PC-3 (cell line): ENCODE results near the gene CTNNA3. TPM values are rescaled to one million over a fixed set of nuclear protein-coding genes. Genes with fewer than 3 reads are reported as not detected.

ENCODE experiments used
- ATAC-seq: fragments of 200-7000 bp; cut with Tn5 transposase; 2 replicates; pipeline ENCODE4 v1.9.1; 2020; ENCODE audit warnings: mild to moderate bottlenecking, moderate library complexity
- BruUV-seq: library from RNA; stranded (reverse); fragments of 400-500 nt; replicated peaks from 2 replicates; lab custom pipeline; 2021; lab: Mats Ljungman, UMichigan
- CTCF ChIA-PET: fragments of 300-600 bp; sonication (Branson Sonifier 250); formaldehyde crosslinking; loops from one replicate; lab custom pipeline; 2022; ENCODE audit warnings: antibody characterized with exemption; lab: Charles Lee
- POLR2A ChIA-PET: fragments of 300-600 bp; sonication (Branson Sonifier 250); formaldehyde crosslinking; loops from one replicate; lab custom pipeline; 2022; ENCODE audit warnings: antibody characterized with exemption; ENCODE audit not compliant: unreplicated experiment; lab: Charles Lee
- DNase-seq: peaks from one replicate; pipeline ENCODE4 v3.0.0-alpha.2; 2015
- H2AFZ ChIP-seq: fragments of 300-600 bp; sonication (generic); 2 replicates; pipeline ENCODE4 v1.6.0; 2016; ENCODE audit warnings: antibody characterized with exemption, low read length
- H3F3A ChIP-seq: fragments of 300-600 bp; sonication (generic); one replicate; pipeline ENCODE4 v1.6.0; 2017; ENCODE audit warnings: antibody characterized with exemption, low read length, control low read depth, mild to moderate bottlenecking; ENCODE audit not compliant: unreplicated experiment
- H3K27ac ChIP-seq: fragments of 300-600 bp; sonication (generic); 2 replicates; pipeline ENCODE4 v1.5.1; 2016; ENCODE audit warnings: mild to moderate bottlenecking, low read length
- H3K27me3 ChIP-seq: fragments of 300-600 bp; sonication (generic); 2 replicates; pipeline ENCODE4 v1.6.1; 2016; ENCODE audit warnings: low read length, mixed read lengths
- H3K36me3 ChIP-seq: fragments of 300-600 bp; sonication (generic); 2 replicates; pipeline ENCODE4 v1.6.1; 2016; ENCODE audit warnings: low read depth, mixed run types, low read length, mixed read lengths
- H3K4me1 ChIP-seq: fragments of 300-600 bp; sonication (generic); 2 replicates; pipeline ENCODE4 v1.5.1; 2016; ENCODE audit warnings: low read length; ENCODE audit not compliant: insufficient read depth
- H3K4me2 ChIP-seq: fragments of 300-600 bp; sonication (generic); 2 replicates; pipeline ENCODE4 v1.6.0; 2016; ENCODE audit warnings: low read length
- H3K4me3 ChIP-seq: fragments of 300-600 bp; sonication (generic); 2 replicates; pipeline ENCODE4 v1.5.1; 2016; ENCODE audit warnings: mild to moderate bottlenecking, low read length, mixed read lengths
- H3K79me2 ChIP-seq: fragments of 300-600 bp; sonication (generic); 2 replicates; pipeline ENCODE4 v1.6.1; 2017; ENCODE audit warnings: low read length, mixed read lengths
- H3K9ac ChIP-seq: fragments of 300-600 bp; sonication (generic); 2 replicates; pipeline ENCODE4 v1.6.0; 2016; ENCODE audit warnings: mild to moderate bottlenecking, low read length
- H3K9me2 ChIP-seq: fragments of 300-600 bp; sonication (generic); replicated peaks from 2 replicates; pipeline ENCODE4 v1.6.1; 2016; ENCODE audit warnings: mixed run types, low read length, mixed read lengths
- H3K9me3 ChIP-seq: fragments of 300-600 bp; sonication (generic); 2 replicates; pipeline ENCODE4 v1.6.1; 2016; ENCODE audit warnings: low read length, mixed read lengths
- H4K20me1 ChIP-seq: fragments of 300-600 bp; sonication (generic); 2 replicates; pipeline ENCODE4 v1.6.1; 2016; ENCODE audit warnings: low read length, mixed read lengths
- EZH2 ChIP-seq: fragments of 300-600 bp; sonication (generic); IDR thresholded peaks from one replicate; pipeline ENCODE4 v1.6.1; 2017; ENCODE audit warnings: antibody characterized with exemption, mild to moderate bottlenecking, low read length; ENCODE audit not compliant: unreplicated experiment
- EZH2phosphoT487 ChIP-seq: fragments of 300-600 bp; sonication (generic); IDR thresholded peaks from 2 replicates; pipeline ENCODE4 v1.6.1; 2018; ENCODE audit warnings: mild to moderate bottlenecking, antibody characterized with exemption, low read length, borderline replicate concordance
- intact Hi-C: fragments of 100-400 bp; cut with micrococcal nuclease; formaldehyde crosslinking; loops from 2 replicates; pipeline ENCODE4 v1.9.0; 2023
- total RNA-seq: library from RNA; depleted of rRNA; stranded (reverse); fragments of >200 nt; gene quantifications from 2 replicates; pipeline ENCODE4 v1.2.3, GENCODE V29; 2014
- TF ChIP-seq, protein P1 (sequence below): fragments of 300-600 bp; sonication (generic); conservative IDR thresholded peaks from 2 replicates; pipeline ENCODE4 v1.5.1; 2017; ENCODE audit warnings: antibody characterized with exemption, low read depth, mild to moderate bottlenecking, low read length

The CTNNA3 gene
- total RNA-seq, 1 experiment from 2014 or later, result 1.9 TPM

GRCh38 chr10:66744915-66745314 lies 951.1 kb downstream of the CTNNA3 start:
- H3K27ac ChIP-seq, result no peak overlapping the region
- POLR2A ChIA-PET, result no interaction called here
- no peaks in the 10 kb centered on the region for H3K9me3 ChIP-seq
- no peak overlapping the region for H3K4me3 ChIP-seq
- H3K27me3 ChIP-seq, result no peaks in the 10 kb centered on the region
- H3K4me2 ChIP-seq, result no peak overlapping the region
- no peak overlapping the region for H2AFZ ChIP-seq
- peaks cover 4% of the 10 kb centered on the region for H3F3A ChIP-seq
- no TSS peak for BruUV-seq
- no peaks in the 10 kb centered on the region for H3K9me2 ChIP-seq
- no peaks in the 10 kb centered on the region for H3K79me2 ChIP-seq
- H3K4me1 ChIP-seq, result peaks cover 26% of the 10 kb centered on the region
- TF ChIP-seq EZH2phosphoT487 (no peak), EZH2 (no peak)
- TF ChIP-seq, protein P1, sequence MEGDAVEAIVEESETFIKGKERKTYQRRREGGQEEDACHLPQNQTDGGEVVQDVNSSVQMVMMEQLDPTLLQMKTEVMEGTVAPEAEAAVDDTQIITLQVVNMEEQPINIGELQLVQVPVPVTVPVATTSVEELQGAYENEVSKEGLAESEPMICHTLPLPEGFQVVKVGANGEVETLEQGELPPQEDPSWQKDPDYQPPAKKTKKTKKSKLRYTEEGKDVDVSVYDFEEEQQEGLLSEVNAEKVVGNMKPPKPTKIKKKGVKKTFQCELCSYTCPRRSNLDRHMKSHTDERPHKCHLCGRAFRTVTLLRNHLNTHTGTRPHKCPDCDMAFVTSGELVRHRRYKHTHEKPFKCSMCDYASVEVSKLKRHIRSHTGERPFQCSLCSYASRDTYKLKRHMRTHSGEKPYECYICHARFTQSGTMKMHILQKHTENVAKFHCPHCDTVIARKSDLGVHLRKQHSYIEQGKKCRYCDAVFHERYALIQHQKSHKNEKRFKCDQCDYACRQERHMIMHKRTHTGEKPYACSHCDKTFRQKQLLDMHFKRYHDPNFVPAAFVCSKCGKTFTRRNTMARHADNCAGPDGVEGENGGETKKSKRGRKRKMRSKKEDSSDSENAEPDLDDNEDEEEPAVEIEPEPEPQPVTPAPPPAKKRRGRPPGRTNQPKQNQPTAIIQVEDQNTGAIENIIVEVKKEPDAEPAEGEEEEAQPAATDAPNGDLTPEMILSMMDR, result no peak
- intact Hi-C loops, result loop anchor here (5.0 kb wide), 1 partner anchor 468 kb away; no protein-coding TSS in a partner anchor
- H4K20me1 ChIP-seq, result no peaks in the 10 kb centered on the region
- ATAC-seq (no peak), DNase-seq (no peak)
- CTCF ChIA-PET, result interaction anchor here (1.9 kb wide), 1 partner anchor 181 kb away, joined by 9 read pairs; the partner anchor contains the start of gene LRRTM3
- H3K36me3 ChIP-seq, result no peaks in the 10 kb centered on the region
- H3K9ac ChIP-seq, result no peak overlapping the region

GRCh38 chr10:66737241-66737640 lies 958.8 kb downstream of the CTNNA3 start:
- Histone ChIP-seq H2AFZ (no peak overlapping the region), H3K36me3 (no peaks in the 10 kb centered on the region), H3K9me2 (no peaks in the 10 kb centered on the region), H3F3A (no peaks in the 10 kb centered on the region), H3K4me1 (peaks cover 6% of the 10 kb centered on the region), H3K9me3 (no peaks in the 10 kb centered on the region), H3K4me2 (no peak overlapping the region), H3K27me3 (no peaks in the 10 kb centered on the region), H4K20me1 (no peaks in the 10 kb centered on the region), H3K79me2 (no peaks in the 10 kb centered on the region), H3K4me3 (no peak overlapping the region), H3K27ac (no peak overlapping the region), H3K9ac (no peak overlapping the region)
- ATAC-seq (no peak), DNase-seq (peak; percentile 42)
- intact Hi-C loops, result no loop called here
- POLR2A ChIA-PET, result no interaction called here
- CTCF ChIA-PET, result no interaction called here
- BruUV-seq, result no TSS peak
- TF ChIP-seq EZH2phosphoT487 (no peak), EZH2 (no peak)
- TF ChIP-seq, protein P1, result no peak

- H3K36me3 ChIP-seq, result no peaks in the 10 kb centered on the region
- TF ChIP-seq EZH2 (no peak), EZH2phosphoT487 (no peak)
- TF ChIP-seq, protein P1, result no peak
- intact Hi-C loops, result no loop called here
- H3K27me3 ChIP-seq, result no peaks in the 10 kb centered on the region
- H2AFZ ChIP-seq, result no peak overlapping the region
- ChIA-PET POLR2A (interaction anchor here (0.6 kb wide), 1 partner anchor 43 kb away, joined by 3 read pairs; no protein-coding TSS in a partner anchor), CTCF (no interaction called here)
- H3K79me2 ChIP-seq, result no peaks in the 10 kb centered on the region
- no peaks in the 10 kb centered on the region for H3K9me2 ChIP-seq
- no peak overlapping the region for H3K9ac ChIP-seq
- no peak overlapping the region for H3K4me2 ChIP-seq
- H3K27ac ChIP-seq, result no peak overlapping the region
- BruUV-seq, result no TSS peak
- no peaks in the 10 kb centered on the region for H4K20me1 ChIP-seq
- no peaks in the 10 kb centered on the region for H3K9me3 ChIP-seq
- no peak for DNase-seq
- no peak for ATAC-seq
- H3K4me3 ChIP-seq, result no peak overlapping the region
- H3K4me1 ChIP-seq, result no peaks in the 10 kb centered on the region
- no peaks in the 10 kb centered on the region for H3F3A ChIP-seq
Measured at GRCh38 chr10:66723608-66724400, 972.2 kb downstream of the CTNNA3 start.
